AG04449 (cell line): ENCODE measurements around the gene GPC5.

Source experiments
- CTCF ChIA-PET: fragments of 350-600 bp; formaldehyde crosslinking; extraction: SDS; loops from one replicate; lab custom pipeline; 2021; ENCODE audit warnings: antibody characterized with exemption; lab: Yijun Ruan, JAX
- POLR2A ChIA-PET: fragments of 400-600, 350-600 bp; formaldehyde crosslinking; extraction: SDS; loops from one replicate; lab custom pipeline; 2020; ENCODE audit warnings: antibody characterized with exemption, inconsistent platforms; lab: Yijun Ruan, JAX
- DNase-seq: peaks from one replicate; pipeline ENCODE4 v3.0.0-alpha.2; 2010; ENCODE audit warnings: low read depth, low spot score
- H3K4me3 ChIP-seq: 2 replicates; pipeline ENCODE4 v1.5.1; 2011; ENCODE audit warnings: low read depth, mild to moderate bottlenecking, control low read depth, low read length
- TF ChIP-seq, protein P1 (sequence below): IDR thresholded peaks from one replicate; pipeline ENCODE4 v1.5.1; 2011; ENCODE audit warnings: mild to moderate bottlenecking, moderate library complexity, low read length, control low read depth, inconsistent platforms; ENCODE audit not compliant: insufficient read depth; ENCODE audit errors: missing control alignments

The GPC5 gene

DNA sequence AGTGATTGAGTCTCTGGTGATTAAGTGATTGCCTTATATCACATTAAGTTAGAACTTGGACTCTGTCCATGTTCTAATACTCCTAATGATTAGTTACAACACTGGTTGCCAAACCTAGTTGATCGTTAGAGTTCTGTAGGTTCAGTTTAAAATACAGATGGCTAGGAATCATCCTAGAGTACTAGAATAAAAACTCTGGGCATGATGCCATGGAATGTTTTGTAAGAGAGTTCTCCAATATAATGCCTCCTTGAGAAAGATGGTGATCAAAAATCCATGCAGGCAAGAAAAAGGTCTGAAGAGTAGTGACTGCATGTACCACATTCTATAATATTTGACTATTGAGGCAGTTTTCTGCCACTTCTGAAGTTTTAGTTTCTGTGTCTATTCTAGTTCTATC, 176.3 kb downstream of the GPC5 start:
- CTCF ChIA-PET = no interaction called here
- TF ChIP-seq, protein P1, sequence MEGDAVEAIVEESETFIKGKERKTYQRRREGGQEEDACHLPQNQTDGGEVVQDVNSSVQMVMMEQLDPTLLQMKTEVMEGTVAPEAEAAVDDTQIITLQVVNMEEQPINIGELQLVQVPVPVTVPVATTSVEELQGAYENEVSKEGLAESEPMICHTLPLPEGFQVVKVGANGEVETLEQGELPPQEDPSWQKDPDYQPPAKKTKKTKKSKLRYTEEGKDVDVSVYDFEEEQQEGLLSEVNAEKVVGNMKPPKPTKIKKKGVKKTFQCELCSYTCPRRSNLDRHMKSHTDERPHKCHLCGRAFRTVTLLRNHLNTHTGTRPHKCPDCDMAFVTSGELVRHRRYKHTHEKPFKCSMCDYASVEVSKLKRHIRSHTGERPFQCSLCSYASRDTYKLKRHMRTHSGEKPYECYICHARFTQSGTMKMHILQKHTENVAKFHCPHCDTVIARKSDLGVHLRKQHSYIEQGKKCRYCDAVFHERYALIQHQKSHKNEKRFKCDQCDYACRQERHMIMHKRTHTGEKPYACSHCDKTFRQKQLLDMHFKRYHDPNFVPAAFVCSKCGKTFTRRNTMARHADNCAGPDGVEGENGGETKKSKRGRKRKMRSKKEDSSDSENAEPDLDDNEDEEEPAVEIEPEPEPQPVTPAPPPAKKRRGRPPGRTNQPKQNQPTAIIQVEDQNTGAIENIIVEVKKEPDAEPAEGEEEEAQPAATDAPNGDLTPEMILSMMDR = no peak
- no peak for DNase-seq
- no peak overlapping the region for H3K4me3 ChIP-seq
- POLR2A ChIA-PET = no interaction called here

DNA sequence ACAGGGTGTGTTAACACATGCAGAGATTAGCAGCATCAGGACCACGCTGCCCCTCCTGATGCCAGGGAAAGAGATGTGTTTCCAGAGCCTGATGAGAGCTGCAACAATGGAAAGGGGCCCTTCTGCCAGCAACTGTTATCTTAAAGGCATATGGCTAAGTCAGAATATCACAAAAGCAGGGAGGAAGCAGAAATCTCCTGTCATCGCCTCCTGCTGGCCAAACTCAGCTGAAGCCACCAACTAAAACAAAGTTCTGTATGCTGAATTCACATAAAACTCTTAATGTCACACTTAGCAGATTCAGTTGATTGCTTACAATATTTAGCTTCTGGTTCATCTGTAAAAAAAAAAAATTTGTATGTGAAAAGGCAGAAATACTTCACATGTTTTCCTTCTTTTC, 178.2 kb downstream of the GPC5 start:
- H3K4me3 ChIP-seq = no peak overlapping the region
- CTCF ChIA-PET = no interaction called here
- no peak for DNase-seq
- POLR2A ChIA-PET = no interaction called here
- TF ChIP-seq, protein P1 = no peak

DNA sequence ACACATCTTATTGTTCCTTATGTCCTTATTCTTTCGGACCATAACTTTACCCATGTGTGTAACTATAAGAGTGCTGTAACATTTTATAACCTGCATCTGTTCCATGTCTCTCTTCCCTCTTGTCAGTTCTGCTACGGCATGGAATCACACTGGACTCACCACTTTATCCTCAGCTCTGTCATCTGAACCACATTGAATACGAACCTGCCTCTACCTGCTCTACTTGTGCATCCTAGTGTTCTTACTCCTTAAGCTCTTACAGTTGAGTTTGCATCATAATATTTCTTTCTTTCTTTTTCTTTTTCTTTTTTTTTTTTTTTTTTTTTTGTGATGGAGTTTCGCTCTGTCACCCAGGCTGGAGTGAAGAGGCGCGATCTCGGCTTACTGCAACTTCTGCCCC, 180.9 kb downstream of the GPC5 start:
- TF ChIP-seq, protein P1 = no peak
- ChIA-PET CTCF (no interaction called here), POLR2A (no interaction called here)
- H3K4me3 ChIP-seq = no peak overlapping the region
- no peak for DNase-seq

DNA sequence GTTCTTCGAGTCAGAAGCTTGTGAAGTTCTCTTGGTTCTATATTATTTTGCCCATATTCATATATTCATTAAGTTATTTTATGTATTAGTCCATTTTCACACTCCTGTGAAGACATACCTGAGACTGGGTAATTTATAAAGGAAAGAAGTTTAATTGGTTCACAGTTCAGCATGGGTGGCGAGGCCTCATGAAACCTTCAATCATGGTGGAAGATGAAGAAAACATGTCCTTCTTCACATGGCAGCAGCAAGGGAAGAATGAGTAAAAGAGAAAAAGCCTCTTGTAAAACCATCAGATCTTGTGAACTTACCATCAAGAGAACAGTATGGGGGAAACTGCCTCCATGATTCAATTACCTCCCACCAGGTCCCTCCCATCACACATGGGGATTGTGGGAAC, 182.3 kb downstream of the GPC5 start:
- ChIA-PET POLR2A (no interaction called here), CTCF (no interaction called here)
- no peak overlapping the region for H3K4me3 ChIP-seq
- TF ChIP-seq, protein P1 = no peak
- DNase-seq = no peak

DNA sequence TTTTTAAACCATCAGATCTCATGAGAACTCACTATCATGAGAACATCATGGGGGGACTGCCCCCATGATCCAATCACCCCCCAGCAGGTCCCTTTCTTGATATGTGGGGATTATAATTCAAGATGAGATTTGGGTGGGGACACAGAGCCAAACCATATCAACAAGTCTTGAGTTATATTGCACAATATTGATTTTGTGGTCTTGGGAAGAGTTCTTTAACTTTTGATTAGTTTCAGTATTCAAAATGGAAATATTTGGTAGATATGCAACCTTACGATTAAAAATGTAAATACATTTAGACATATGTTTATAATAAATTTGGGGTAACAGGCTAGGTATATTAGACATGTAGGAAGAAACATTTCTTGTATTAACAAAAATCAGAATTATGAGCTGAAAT, 188.2 kb downstream of the GPC5 start:
- POLR2A ChIA-PET = no interaction called here
- CTCF ChIA-PET = no interaction called here
- no peak for DNase-seq
- TF ChIP-seq, protein P1 = no peak
- H3K4me3 ChIP-seq = no peak overlapping the region

DNA sequence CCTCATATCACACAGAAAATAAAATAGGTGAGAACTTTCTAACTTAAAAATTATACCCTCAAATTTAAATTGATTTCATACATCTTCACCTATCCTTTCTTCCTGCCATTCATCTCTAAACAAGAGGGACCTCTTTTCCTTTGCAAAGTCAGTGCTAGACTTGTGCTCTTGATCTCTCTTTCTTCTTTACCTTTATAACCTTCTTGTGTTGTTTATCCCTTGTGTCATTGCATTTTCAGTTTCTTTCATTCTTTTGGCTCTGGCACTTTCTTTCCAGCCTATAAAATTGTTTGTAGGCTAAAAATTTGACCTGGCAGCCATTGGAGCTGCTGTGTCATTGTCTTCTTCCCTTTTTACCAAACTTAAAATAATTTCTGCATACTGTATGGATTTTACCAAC, 190.1 kb downstream of the GPC5 start:
- TF ChIP-seq, protein P1 = no peak
- no peak for DNase-seq
- ChIA-PET CTCF (no interaction called here), POLR2A (no interaction called here)
- no peak overlapping the region for H3K4me3 ChIP-seq
